Lung (tissue), 12 donors: Measurements from ENCODE around the gene CCDC178. TPM values are rescaled to one million over a fixed set of nuclear protein-coding genes. Genes with fewer than 3 reads are reported as not detected.

Source experiments
- ATAC-seq: fragments of 200-7000 bp; cut with Tn5 transposase; one replicate; pipeline ENCODE4 v1.9.1; 2020; ENCODE audit warnings: moderate number of reproducible peaks; ENCODE audit not compliant: insufficient read depth, low FRiP score
- DNase-seq, 3 donors: peaks; one replicate each; pipeline ENCODE4 v3.0.0-alpha.2; 2013 to 2017
- H3K27ac ChIP-seq, 2 donors: one replicate each; pipeline ENCODE4 v1.5.1; 2013; ENCODE audit warnings: mild to moderate bottlenecking in 2 of 2, moderate library complexity in 2 of 2, control low read depth in 1 of 2, inconsistent platforms in 1 of 2, low read depth in 1 of 2, low read length in 1 of 2
- H3K27me3 ChIP-seq, 3 donors: one replicate each; pipeline ENCODE4 v1.5.1; 2013; ENCODE audit warnings: low read length in 2 of 3; ENCODE audit not compliant: control insufficient read depth in 3 of 3, insufficient read depth in 3 of 3
- H3K36me3 ChIP-seq, 4 donors: one replicate each; pipeline ENCODE4 v1.5.1; 2013; ENCODE audit warnings: low read length in 4 of 4, mild to moderate bottlenecking in 1 of 4, moderate library complexity in 1 of 4; ENCODE audit not compliant: control insufficient read depth in 4 of 4, insufficient read depth in 4 of 4
- H3K4me1 ChIP-seq, 5 donors: one replicate each; pipeline ENCODE4 v1.5.1; 2013; ENCODE audit warnings: low read length in 5 of 5, mild to moderate bottlenecking in 2 of 5, moderate library complexity in 1 of 5; ENCODE audit not compliant: control insufficient read depth in 5 of 5, insufficient read depth in 5 of 5
- H3K4me3 ChIP-seq: one replicate; pipeline ENCODE4 v1.5.1; 2013; ENCODE audit warnings: mild to moderate bottlenecking, control low read depth, moderate library complexity
- H3K9ac ChIP-seq, 2 donors: one replicate each; pipeline ENCODE4 v1.5.1; 2013; ENCODE audit warnings: low read length in 2 of 2, control low read depth in 1 of 2; ENCODE audit not compliant: insufficient read depth in 1 of 2
- H3K9me3 ChIP-seq, 4 donors: one replicate each; pipeline ENCODE4 v1.5.1; 2013; ENCODE audit warnings: low read length in 3 of 4, mild to moderate bottlenecking in 1 of 4, moderate library complexity in 1 of 4; ENCODE audit not compliant: control insufficient read depth in 4 of 4, insufficient read depth in 3 of 4
- CTCF ChIP-seq: IDR thresholded peaks from 2 replicates; pipeline ENCODE4 v1.5.1; 2012; ENCODE audit warnings: mild to moderate bottlenecking; ENCODE audit errors: control extremely low read depth, extremely low read depth
- WGBS, 2 donors: extraction: QIAGEN DNeasy Blood & Tissue Kit; methylation state at CpG; one replicate each; pipeline ENCODE4 v1.1.7; 2013; 5-methylcytosine and 5-hydroxymethylcytosine counted together
- polyA plus RNA-seq, 2 donors: library from polyadenylated mRNA; stranded (reverse); fragments of 200-250 nt; gene quantifications; one replicate each; pipeline ENCODE4 v1.2.1, GENCODE V29; 2013
- total RNA-seq, 2 donors: library from RNA; depleted of rRNA in 1 of 2; stranded (reverse); fragments of >200 nt in 1 of 2; gene quantifications; one replicate each; pipeline ENCODE4 v1.2.1, GENCODE V29; 2014 to 2021
- donor health status: control.
- donor health status: control.
- donor health status: Bipolar disorder and iron deficiency.
- donor health status: healthy.
- donor health status: DM: yes; HTN: yes; CAD: no.

The CCDC178 gene
- total and polyA plus RNA-seq, 4 donors = 0.08 to 1.1 (median 0.77) TPM

- no peaks in the 10 kb centered on the region for H3K27me3 ChIP-seq
- H3K4me3 ChIP-seq = no peak overlapping the region
- no peaks in the 10 kb centered on the region for H3K36me3 ChIP-seq
- WGBS, 2 donors = 84 to 85% methylated on average over 3 of the region's 3 CpGs
- ATAC-seq = no peak
- peaks cover 0 to 5% (median 2%) of the 10 kb centered on the region in 4 donors for H3K9me3 ChIP-seq
- no peak overlapping the region for H3K27ac ChIP-seq
- TF ChIP-seq CTCF = no peak
- peaks cover 0 to 7% (median 0%) of the 10 kb centered on the region in 5 donors for H3K4me1 ChIP-seq
- H3K9ac ChIP-seq = no peak overlapping the region
- no peak for DNase-seq
Observed at GRCh38 chr18:33304277-33304676, 136.2 kb downstream of the CCDC178 start.

GRCh38 chr18:33291539-33291938, 149.0 kb downstream of the CCDC178 start:
- ATAC-seq (no peak), DNase-seq (no peak)
- 51 to 60% methylated on average over 1 of the region's 1 CpG for WGBS, 2 donors
- no peaks in the 10 kb centered on the region for H3K27me3 ChIP-seq
- H3K36me3 ChIP-seq = no peaks in the 10 kb centered on the region
- no peak for TF ChIP-seq CTCF
- H3K9ac ChIP-seq = no peak overlapping the region
- no peaks in the 10 kb centered on the region for H3K4me1 ChIP-seq
- no peaks in the 10 kb centered on the region for H3K9me3 ChIP-seq
- H3K4me3 ChIP-seq = no peak overlapping the region
- no peak overlapping the region for H3K27ac ChIP-seq

- DNase-seq (no peak), ATAC-seq (no peak)
- no peak overlapping the region for H3K27ac ChIP-seq
- H3K27me3 ChIP-seq = no peaks in the 10 kb centered on the region
- H3K9me3 ChIP-seq = no peaks in the 10 kb centered on the region
- H3K4me1 ChIP-seq = no peaks in the 10 kb centered on the region
- TF ChIP-seq CTCF = no peak
- no peaks in the 10 kb centered on the region for H3K36me3 ChIP-seq
- WGBS, 2 donors = 84 to 87% methylated on average over 3 of the region's 3 CpGs
- H3K9ac ChIP-seq = no peak overlapping the region
- no peak overlapping the region for H3K4me3 ChIP-seq
Observed at GRCh38 chr18:33288082-33288716, 152.3 kb downstream of the CCDC178 start.
